ENCODE results near the gene RBM42. TPM values are rescaled to one million over a fixed set of nuclear protein-coding genes. Genes with fewer than 3 reads are reported as not detected.
A peak's percentile ranks its signal among the peaks of the same experiment; 100 is the strongest.

The RBM42 gene
- total and polyA plus RNA-seq, 2 of the 13 experiments (the other 11 are each of a cell fraction or from before 2014, with no cell fraction given) = 27.2 to 55.3 TPM

GRCh38 chr19:35643255-35644205 lies 14.7 kb downstream of the RBM42 start (continued):
- TF ChIP-seq LBX2 (CRISPR knock-in tag; IDR thresholded peaks at IDR 0.05; ENCODE audit: borderline replicate concordance) = no peak
- no peak for TF ChIP-seq PTBP1 (IDR thresholded peaks at IDR 0.05; ENCODE audit: low read depth, low read length, poor library complexity, severe bottlenecking)
- peak; percentile 69; the same call in 1 of the 2 replicates for TF ChIP-seq RELA (CRISPR knock-in tag; IDR thresholded peaks at IDR 0.05)
- TF ChIP-seq BRCA1 (CRISPR knock-in tag; IDR thresholded peaks at IDR 0.05) = no peak
- TF ChIP-seq HOXA9 (CRISPR knock-in tag; IDR thresholded peaks at IDR 0.05; ENCODE audit: borderline replicate concordance) = peak; percentile 87
- TF ChIP-seq ZNF644 (CRISPR knock-in tag; IDR thresholded peaks at IDR 0.05; ENCODE audit: low read depth) = no peak
- TF ChIP-seq ZNF879 (CRISPR knock-in tag; IDR thresholded peaks at IDR 0.05) = no peak
- 0 out of 2 replicates have a peak, but pooled peaks have one; percentile 29 for TF ChIP-seq EEA1 (CRISPR knock-in tag; IDR thresholded peaks at IDR 0.05; ENCODE audit: borderline replicate concordance)
- no peak for TF ChIP-seq ZNF841 (CRISPR knock-in tag; IDR thresholded peaks at IDR 0.05; ENCODE audit: borderline replicate concordance)
- no peak for TF ChIP-seq CEBPB (IDR thresholded peaks at IDR 0.05; ENCODE audit: borderline replicate concordance, low read depth, low read length)
- TF ChIP-seq ZSCAN29 (CRISPR knock-in tag; conservative IDR thresholded peaks at IDR 0.05) = peak; percentile 67; the same call in 1 of the 2 replicates
- TF ChIP-seq KDM1A (CRISPR knock-in tag; IDR thresholded peaks at IDR 0.05) = no peak
- 0 out of 2 replicates have a peak, but pooled peaks have one; percentile 82 for TF ChIP-seq PCBP1 (IDR thresholded peaks at IDR 0.05; ENCODE audit: borderline replicate concordance, low read depth, low read length)
- TF ChIP-seq ZNF780A (CRISPR knock-in tag; IDR thresholded peaks at IDR 0.05) = 0 out of 2 replicates have a peak, but pooled peaks have one; percentile 47
- no peak for TF ChIP-seq SNAPC2 (CRISPR knock-in tag; IDR thresholded peaks at IDR 0.05)
- TF ChIP-seq TP53 (CRISPR knock-in tag; conservative IDR thresholded peaks at IDR 0.05) = no peak
- TF ChIP-seq, protein P1, sequence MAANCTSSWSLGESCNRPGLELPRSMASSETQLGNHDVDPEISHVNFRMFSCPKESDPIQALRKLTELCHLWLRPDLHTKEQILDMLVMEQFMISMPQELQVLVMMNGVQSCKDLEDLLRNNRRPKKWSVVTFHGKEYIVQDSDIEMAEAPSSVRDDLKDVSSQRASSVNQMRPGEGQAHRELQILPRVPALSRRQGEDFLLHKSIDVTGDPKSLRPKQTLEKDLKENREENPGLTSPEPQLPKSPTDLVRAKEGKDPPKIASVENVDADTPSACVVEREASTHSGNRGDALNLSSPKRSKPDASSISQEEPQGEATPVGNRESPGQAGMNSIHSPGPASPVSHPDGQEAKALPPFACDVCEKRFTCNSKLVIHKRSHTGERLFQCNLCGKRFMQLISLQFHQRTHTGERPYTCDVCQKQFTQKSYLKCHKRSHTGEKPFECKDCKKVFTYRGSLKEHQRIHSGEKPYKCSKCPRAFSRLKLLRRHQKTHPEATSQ (CRISPR knock-in tag; IDR thresholded peaks at IDR 0.05; ENCODE audit: borderline replicate concordance) = no peak
- peak; percentile 92 for TF ChIP-seq POGK (CRISPR knock-in tag; conservative IDR thresholded peaks at IDR 0.05)
- TF ChIP-seq RXRB (CRISPR knock-in tag; IDR thresholded peaks at IDR 0.05; ENCODE audit: borderline replicate concordance) = peak; percentile 53; the same call in 1 of the 2 replicates
- TF ChIP-seq ZBTB7B (CRISPR knock-in tag; IDR thresholded peaks at IDR 0.05) = peak; percentile 67; the same call in 1 of the 2 replicates
- no peak for TF ChIP-seq MAFF (IDR thresholded peaks at IDR 0.05; ENCODE audit: low read depth, low read length)
- TF ChIP-seq ATAD3A (CRISPR knock-in tag; IDR thresholded peaks at IDR 0.05) = no peak
- TF ChIP-seq ZNF704 (CRISPR knock-in tag; IDR thresholded peaks at IDR 0.05; ENCODE audit: borderline replicate concordance) = peak; percentile 72; the same call in 1 of the 2 replicates
